Activated CD8-positive, alpha-beta memory T cell treated with anti-CD3 and anti-CD28 coated beads, Interleukin-2, amount 50 U/mL, for 1 hour (primary cell): ENCODE results near the gene HRH2.
"Not testable (repeated sequence)": the region's sequence is repeated elsewhere in the genome, so short reads cannot be mapped to it uniquely, and the experiment has no call there.

ENCODE experiments used
- DNase-seq: peaks from one replicate; pipeline ENCODE4 v3.0.0-alpha.2; 2020; ENCODE audit errors: extremely low read depth

Gene HRH2

DNA sequence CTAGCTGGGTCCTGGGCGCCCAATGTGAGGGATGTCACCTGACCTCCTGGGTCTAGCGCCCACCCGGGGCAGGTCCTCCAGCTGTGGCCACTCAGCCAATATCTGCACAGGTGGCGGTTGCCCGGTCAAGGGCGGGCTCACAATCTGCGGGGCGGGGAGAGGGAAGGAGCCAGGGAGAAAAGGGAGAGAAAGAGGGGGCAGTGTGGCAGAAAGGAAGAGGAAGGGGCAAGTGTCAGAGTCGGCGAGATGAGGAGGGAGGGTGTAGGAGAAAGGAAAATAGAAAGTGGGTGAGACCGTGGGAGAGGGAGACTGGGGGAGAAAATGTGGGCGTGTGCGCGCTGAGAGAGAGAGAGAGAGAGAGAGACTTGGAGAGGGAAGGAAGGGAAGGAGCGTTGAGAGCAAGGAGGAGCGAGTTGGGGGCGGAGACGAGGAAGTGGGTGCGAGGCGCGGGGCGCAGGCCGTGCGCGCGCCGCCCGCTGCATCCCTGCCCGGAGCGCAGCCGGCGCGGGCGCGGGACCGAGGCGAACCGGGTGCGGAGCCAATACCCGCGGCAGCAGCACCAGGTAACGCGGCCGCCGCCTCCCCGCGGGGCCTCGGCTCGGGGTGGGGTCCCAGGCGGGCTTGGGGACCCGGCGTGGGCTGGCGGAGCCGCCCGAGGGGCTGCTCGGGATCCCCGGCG is at the start of gene HRH2:
Gene HRH2 (plus strand): TSS at position 479 of the 679 bp plus-strand sequence. CDS start 25,163 bp downstream, outside the sequence.
- no peak for DNase-seq

GRCh38 chr5:175609526-175609925 is 48.3 kb upstream of the HRH2 start:
- DNase-seq = no peak

DNA sequence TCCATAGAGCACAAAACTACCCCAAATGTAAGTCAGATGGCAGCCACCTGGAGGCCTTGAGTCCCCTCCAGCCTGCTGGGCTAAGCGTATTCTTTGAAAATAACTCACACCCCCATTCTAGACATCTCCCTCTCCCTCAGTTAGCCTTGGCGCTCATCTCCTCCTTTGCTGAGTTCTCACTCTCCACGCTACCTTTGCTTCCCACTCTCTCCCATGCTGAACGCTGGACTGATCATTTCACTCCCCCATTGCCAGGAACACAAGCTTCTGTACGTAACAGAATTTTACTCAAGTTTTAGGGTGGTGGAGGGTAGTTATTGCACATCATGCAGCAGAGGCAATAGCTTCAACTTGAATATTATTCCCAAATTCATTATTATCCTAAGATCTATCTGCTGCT is 47.5 kb upstream of the HRH2 start:
- no peak for DNase-seq

DNA sequence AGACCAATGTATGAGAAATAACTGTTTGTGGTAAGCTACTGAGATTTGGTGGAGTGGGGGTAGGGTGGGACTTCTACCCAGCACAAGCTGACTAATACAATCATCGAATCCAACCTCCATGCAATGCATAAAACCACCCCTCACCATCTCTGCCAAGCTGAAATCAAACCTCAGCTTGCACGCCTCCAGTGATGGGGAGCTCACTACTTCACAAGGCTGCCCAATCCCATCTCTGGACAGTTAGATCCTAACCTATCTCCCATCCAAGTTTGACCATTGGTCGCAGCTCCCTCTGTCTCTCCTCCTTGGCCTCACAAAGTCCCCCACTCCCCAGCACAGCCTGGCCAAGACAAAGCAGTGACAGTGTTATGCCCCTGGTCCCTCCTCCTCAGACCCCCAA is 47.0 kb upstream of the HRH2 start:
- DNase-seq = no peak

GRCh38 chr5:175614223-175614815 is 43.6 kb upstream of the HRH2 start:
- DNase-seq = no peak

DNA sequence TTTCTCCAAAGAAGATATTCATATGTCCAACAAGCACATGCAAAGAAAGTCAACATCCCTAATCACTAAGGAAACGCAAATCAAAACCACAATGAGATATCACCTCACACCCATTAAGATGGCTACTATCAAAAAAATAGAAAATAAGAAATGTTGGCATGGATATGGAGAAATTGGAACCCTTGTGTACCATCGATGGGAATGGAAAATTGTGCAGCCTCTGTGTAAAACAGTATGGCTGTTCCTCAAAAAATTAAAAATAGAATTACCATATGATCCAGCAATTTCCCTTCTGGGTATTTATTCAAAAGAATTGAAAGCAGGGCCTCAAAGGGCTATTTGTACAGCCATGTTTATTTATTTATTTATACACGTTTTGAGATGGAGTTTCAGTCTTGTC is 43.0 kb upstream of the HRH2 start:
- no peak for DNase-seq

GRCh38 chr5:175616083-175616482 is 41.8 kb upstream of the HRH2 start:
- DNase-seq = no peak

GRCh38 chr5:175616527-175616926 is 41.3 kb upstream of the HRH2 start:
- DNase-seq = not testable (repeated sequence)

GRCh38 chr5:175617447-175617846 is 40.4 kb upstream of the HRH2 start:
- DNase-seq = no peak

- no peak for DNase-seq
Measured at GRCh38 chr5:175620527-175620926, 37.3 kb upstream of the HRH2 start.

DNA sequence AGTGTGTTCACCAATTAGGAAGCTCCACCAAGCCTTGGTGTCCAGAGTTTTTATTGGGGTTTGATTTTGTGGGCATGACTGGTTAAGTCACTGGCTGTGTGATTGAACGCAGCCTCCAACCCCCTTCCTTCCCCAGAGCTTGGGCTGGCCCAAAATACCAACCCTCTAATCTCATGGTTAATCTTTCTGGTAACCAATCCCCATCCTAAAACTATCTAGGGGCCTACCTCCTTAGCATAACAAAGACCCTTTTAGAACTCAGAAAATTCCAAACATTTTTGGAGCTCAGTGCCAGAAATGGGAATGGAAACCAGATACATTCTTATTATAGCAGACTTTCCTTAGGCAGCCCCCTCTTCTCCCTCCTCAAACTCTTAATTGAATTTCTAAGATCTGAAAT is 35.9 kb upstream of the HRH2 start:
- no peak for DNase-seq

DNA sequence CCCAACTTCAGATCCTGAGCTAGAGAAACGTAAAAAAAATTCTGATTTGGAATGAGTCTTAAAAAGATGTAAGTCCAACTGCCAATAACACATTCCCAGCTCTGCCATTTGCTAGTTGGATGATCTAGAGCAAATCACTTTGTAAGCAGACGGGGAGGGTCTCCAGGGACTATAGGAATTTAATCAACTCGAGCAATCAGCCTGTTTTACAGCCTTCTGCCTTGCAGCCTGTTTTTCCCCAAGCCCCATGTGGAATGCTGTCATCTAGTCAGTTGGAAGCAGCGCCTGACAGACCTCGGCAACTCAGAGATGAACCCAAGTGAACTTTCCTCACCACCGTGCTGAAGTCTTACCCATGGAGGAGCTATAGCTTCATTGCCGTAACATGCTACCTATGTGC is 34.8 kb upstream of the HRH2 start:
- DNase-seq = no peak

- no peak for DNase-seq
Measured at GRCh38 chr5:175624316-175624715, 33.6 kb upstream of the HRH2 start.

GRCh38 chr5:175627005-175627404 is 30.9 kb upstream of the HRH2 start:
- DNase-seq = no peak

DNA sequence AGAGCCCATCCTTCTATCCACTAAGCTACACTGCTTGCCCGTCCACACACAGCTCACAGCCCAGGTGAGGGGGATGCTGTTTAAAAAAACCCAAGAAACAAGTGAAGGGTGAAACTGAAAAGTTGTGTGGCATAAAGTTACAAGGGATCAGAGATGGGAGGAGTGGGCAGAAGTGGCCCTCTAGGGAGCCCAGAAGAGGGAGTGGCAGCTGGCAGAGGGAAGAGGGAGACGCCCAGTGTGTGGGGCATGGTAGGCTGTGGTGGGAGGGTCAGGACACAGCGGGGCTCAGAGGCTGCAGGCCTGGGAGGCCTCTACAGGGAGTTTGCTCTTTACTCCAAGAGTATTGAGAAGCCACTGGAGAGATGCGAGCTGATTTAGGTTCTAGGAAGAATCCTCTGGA is 30.1 kb upstream of the HRH2 start:
- no peak for DNase-seq

- DNase-seq = no peak
Measured at GRCh38 chr5:175628668-175629067, 29.2 kb upstream of the HRH2 start.

DNA sequence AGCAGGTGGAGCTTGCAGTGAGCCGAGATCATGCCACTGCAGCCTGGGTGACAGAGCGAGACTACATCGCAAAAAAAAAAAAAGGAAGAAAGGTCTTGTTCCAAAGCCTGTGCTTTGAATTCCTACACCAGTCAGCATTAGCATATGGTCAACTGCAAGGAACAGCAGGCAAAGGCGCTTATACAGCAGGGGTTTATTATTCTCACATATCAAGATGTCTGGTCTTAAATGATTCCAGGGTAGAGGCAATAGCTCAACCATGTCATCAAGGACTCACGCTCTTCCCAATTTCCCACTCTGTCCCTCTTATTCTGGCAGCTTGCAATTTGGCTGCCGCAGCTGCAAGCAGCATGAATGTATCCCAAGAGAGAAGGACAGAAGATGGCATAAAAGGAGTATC is 28.6 kb upstream of the HRH2 start:
- no peak for DNase-seq

DNA sequence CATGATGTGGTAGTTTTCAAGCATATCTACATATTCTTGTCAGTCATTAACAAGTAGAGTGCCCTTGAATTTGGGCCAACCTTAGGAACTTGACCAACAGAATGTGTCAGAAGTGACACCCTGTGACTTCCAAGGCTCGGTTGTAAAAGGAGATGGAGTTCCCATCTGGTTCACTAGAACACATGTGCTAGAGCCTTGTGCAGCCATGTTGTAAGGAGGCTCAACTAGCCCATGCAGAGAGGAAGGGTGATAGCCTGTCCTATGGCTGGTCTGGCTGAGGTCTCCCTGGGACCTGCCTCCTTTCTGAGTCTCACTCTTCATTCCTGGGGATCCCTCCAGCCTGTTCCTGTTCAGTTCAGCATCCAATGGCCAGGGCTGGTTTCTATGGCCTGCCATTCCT is 28.1 kb upstream of the HRH2 start:
- no peak for DNase-seq

DNA sequence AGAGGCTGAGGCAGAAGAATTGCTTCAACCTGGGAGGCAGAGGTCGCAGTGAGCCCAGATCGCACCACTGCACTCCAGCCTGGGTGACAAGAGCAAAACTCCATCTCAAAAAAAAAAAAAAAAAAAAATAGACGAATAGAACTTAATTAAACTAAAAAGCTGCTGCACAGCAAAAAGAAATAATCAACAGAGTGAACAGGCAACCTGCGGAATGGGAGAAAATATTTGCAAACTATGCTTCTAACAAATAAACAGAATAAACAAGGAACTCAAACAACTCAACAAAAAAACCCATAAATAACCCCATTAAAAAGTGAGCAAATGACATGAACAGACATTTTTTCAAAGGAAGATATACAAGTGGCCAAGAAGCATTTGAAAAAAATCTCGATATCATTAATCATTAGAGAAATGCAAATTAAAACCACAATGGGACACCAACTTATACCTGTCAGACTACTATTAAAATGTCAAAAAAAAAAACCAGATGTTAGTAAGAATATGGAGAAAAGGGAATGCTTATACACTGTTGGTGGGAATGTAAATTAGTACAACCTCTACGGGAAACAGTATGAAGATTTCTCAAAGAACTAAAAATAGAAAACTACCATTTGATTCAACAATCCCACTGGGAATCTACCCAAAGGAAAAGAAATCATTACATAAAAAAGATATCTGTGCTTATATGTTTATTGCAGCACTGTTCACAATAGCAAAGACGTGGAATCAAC is 21.9 kb upstream of the HRH2 start:
- no peak for DNase-seq

GRCh38 chr5:175638305-175638704 is 19.6 kb upstream of the HRH2 start:
- DNase-seq = no peak

DNA sequence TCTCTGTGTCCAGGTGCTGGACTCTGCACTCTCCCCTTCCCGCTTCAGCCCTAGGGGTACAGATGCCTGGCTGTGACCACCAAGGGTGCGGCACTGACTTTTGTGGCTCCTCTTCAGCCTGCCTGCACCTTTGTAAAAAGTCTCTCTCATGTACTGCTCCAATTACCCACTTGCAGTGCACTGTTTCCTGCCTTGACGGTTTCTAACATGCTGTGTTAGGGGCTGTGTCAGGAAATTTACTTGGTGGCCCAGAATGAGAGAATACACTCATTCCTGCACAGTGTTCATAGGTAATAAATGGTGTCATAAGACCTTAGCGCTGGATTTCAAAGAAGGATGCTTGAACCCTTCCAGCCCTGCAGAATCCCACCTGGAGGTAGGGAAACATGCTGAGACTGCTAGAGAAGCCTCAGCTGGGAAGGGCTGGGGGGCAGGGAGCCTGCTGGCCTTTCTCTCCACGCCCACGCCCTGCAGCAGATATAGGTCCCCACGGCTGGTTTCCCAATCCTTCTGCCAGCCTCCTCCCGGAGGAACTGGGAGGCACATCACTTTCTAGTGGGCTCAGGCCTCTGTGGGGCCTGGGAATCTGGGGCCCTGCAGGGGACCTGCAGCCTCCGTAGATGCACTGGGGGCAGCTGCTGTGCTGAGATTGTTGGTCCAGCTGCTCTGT is 17.6 kb upstream of the HRH2 start:
- DNase-seq = no peak

GRCh38 chr5:175642998-175643397 is 14.9 kb upstream of the HRH2 start:
- DNase-seq = no peak

- DNase-seq = no peak
Measured at GRCh38 chr5:175646251-175646650, 11.6 kb upstream of the HRH2 start.
